Stimulated activated CD8-positive, alpha-beta memory T cell treated with anti-CD3 and anti-CD28 coated beads, Interleukin-7, amount 100 ng/mL, for 48 hours (primary cell): ENCODE data around the gene DLX6.
A peak's percentile ranks its signal among the peaks of the same experiment; 100 is the strongest.
"Not testable (repeated sequence)": the region's sequence is repeated elsewhere in the genome, so short reads cannot be mapped to it uniquely, and the experiment has no call there.

Experiments used
- DNase-seq, 2 donors: peaks; one replicate each; pipeline ENCODE4 v3.0.0-alpha.2; 2020; ENCODE audit warnings: low read depth in 1 of 2; ENCODE audit errors: extremely low read depth in 1 of 2

Gene DLX6

GRCh38 chr7:97021747-97022490, 16.6 kb downstream of the DLX6 start:
- no peak for DNase-seq

- no peak for DNase-seq
Measured at GRCh38 chr7:97022491-97023306, 17.3 kb downstream of the DLX6 start.

GRCh38 chr7:97024209-97025129, 19.1 kb downstream of the DLX6 start, which contains the start of gene DLX5:
TSS of gene DLX5 (minus strand) at chr7:97024831. CDS start at chr7:97024623, 208 bp downstream.
- no peak for DNase-seq

GRCh38 chr7:97025130-97025499, 19.8 kb downstream of the DLX6 start:
- DNase-seq: no peak

GRCh38 chr7:97025983-97026714, 20.8 kb downstream of the DLX6 start:
- no peak for DNase-seq

- no peak for DNase-seq
Measured at GRCh38 chr7:97026715-97027426, 21.5 kb downstream of the DLX6 start.

GRCh38 chr7:97027427-97028234, 22.3 kb downstream of the DLX6 start:
- peak in 1 of 2 donors; percentile 44 for DNase-seq

GRCh38 chr7:97034213-97034852, 29.0 kb downstream of the DLX6 start:
- not testable (repeated sequence) for DNase-seq

- DNase-seq: no peak
Measured at GRCh38 chr7:97039374-97040065, 34.2 kb downstream of the DLX6 start.

- no peak for DNase-seq
Measured at GRCh38 chr7:97043281-97043680, 37.9 kb downstream of the DLX6 start.
